GM21423 (cell line): ENCODE data around the gene MTRF1L.
"Not testable (repeated sequence)": the region's sequence is repeated elsewhere in the genome, so short reads cannot be mapped to it uniquely, and the experiment has no call there.

Experiments used
- ATAC-seq: cut with Tn5 transposase; IDR thresholded peaks from one replicate; pipeline ENCODE4 v1.9.1; 2021; ENCODE audit warnings: mild to moderate bottlenecking, moderate library complexity; ENCODE audit not compliant: unreplicated experiment

MTRF1L gene

DNA sequence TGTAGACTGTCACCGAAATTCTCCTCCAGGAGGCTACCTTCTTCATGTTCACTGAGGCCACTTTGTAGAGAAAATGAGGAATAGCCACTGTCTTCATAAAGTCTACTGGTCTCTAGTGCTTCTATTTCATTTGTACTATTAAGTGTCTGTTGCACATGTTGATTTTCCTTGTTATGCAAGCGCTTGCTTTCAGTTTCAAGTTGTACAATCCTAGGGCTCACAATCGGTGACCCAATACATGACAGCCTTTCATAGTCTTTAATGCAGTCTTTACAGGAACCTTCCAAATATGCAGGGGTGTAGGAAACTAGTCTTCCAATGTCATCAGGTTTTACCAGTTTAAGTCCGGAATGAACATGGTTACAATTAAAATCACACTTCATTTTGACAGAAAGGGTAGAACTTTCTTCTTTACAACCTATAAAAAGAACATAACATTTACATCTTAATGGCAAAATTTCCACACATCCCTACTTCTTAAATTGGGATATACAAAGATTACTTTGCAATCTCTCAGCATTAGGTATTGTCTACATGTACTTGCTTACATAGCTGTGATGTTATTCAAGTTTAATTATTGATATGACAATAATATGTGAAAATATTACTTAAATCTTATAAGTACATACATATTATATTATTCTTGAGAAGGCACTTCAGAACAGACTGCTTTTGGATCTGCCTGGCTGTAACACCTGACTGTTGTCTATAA is 27.1 kb downstream of the MTRF1L start:
- ATAC-seq = peak; percentile 59

DNA sequence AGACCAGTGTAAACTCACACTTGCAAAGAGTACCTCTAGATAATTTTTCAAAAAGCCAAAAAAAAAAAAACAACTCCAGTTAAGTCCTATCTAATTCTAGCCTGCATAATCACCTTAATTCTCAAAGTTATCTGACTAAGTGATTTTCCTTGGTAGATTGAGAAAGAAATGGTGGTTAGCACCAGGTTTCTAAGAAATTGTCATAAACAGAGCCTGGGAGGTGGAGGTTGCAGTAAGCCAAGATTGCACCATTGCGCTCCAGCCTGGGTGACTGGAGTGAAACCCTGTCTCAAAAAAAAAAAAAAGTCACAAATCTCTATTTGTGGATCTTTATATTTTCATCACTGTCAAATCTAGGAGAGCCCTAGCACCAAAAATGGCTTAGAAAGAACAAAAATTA is 28.6 kb downstream of the MTRF1L start:
- no peak for ATAC-seq

DNA sequence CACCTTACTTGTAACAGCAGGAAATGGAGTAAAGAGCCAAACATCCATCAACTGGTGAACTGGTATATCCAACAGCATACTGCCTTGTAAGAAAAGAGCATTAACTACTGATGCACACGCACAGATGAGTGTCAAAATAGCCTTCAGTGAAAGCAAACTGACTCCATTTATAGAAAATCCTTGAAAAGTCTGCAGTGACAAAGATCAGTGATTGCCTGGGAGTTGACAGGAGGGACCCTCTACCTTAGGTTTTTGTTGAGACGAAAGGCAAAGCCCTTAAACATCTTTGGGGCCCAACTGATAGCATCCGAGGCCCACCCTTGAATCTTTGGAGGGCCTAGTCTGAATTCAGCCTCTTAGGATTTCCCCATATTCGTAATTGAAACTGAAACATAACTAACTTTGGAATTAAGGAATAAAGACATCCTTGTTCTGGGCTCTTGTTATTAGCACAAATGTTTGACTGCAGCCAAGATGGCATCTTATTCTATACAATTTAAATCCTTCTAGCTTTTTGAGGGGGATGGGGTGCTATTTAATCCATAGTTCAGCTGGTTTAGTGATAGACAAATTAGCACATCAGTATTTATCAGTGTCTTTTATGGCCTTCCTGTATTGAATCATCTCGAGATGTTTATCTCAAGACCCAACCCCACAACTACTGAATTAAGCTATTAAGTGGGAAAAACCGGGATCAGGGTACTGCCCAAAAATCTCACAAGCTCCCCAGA is 32.7 kb downstream of the MTRF1L start:
- no peak for ATAC-seq

DNA sequence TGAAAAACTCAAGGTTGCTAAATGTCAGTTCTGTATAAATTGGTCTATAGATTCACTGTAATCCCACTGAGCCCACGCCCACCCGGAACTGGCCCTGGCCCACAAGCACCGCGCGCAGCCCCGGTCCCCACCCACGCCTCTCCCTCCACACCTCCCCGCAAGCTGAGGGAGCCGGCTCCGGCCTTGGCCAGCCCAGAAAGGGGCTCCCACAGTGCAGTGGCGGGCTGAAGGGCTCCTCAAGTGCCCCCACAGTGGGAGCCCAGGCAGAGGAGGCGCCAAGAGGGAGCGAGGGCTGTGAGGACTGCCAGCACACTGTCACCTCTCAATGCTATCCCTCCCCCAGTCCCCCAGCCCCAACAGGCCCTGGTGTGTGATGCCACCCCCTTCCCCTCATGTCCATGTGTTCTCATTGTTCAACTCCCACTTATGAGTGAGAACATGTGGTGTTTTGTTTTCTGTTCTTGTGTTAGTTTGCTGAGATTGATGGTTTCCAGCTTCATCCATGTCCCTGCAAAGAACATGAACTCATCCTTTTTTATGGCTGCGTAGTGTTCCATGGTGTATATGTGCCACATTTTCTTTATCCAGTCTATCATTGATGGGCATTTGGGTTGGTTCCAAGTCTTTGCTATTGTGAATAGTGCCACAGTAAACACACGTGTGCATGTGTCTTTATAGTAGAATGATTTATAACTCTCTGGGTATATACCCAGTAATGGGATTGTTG is 36.2 kb downstream of the MTRF1L start:
- ATAC-seq = not testable (repeated sequence)

DNA sequence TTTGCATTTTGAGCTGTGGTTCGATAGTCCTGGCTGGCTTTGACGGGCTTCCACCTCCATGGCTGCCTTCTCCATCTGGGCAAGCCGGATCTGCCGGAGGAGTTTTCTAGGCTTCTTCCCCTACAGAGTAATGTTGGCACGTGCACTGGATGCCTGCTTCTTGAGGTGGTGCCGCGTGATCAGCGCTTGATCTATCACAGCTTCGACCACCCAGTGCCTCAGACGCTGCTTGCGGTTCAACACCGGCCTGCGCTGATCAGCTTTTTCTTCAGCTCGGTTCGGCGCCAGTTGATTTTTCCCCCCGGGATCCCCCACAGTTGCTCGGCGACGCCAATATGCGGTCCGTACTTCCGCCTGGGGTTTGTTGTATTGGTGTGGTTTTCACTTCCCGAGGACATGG is 43.2 kb downstream of the MTRF1L start:
- ATAC-seq = no peak

DNA sequence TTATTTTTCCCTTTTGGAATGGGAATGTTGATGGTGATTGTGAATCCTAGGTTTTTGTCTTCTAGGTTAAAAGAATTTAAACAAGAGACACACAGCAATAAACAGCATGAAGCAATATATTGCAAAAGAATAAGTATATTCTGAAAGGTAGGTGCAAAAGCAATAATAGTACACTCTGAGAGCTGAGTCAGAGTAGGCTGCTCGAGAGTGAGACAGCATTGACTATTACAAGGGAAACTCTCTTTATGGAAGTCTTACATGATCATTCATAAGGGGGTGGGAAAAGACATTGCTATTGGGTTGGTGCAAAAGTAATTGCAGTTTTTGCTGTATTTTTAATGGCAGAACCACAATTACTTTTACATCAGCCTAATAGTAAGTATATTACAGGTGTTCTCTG is 44.7 kb downstream of the MTRF1L start:
- ATAC-seq = no peak

DNA sequence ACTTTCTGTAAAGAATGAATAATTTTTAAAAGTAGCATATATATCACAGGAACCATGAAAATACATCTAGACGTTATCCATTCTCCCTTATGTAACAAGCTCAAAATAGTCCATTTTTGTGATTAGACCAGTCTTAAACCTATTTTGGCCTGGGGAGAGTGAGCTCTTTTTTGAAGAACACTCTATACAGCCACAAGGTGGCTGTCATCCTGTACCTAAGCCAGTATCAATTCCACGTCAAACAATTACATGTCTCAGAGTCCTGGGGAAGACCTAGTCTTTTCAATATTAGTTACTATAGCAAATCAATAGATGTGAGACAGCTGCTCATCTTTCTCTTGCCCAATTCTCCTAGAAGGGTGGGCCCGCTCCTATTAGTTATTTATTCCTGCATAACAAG is 48.1 kb downstream of the MTRF1L start:
- ATAC-seq = no peak

DNA sequence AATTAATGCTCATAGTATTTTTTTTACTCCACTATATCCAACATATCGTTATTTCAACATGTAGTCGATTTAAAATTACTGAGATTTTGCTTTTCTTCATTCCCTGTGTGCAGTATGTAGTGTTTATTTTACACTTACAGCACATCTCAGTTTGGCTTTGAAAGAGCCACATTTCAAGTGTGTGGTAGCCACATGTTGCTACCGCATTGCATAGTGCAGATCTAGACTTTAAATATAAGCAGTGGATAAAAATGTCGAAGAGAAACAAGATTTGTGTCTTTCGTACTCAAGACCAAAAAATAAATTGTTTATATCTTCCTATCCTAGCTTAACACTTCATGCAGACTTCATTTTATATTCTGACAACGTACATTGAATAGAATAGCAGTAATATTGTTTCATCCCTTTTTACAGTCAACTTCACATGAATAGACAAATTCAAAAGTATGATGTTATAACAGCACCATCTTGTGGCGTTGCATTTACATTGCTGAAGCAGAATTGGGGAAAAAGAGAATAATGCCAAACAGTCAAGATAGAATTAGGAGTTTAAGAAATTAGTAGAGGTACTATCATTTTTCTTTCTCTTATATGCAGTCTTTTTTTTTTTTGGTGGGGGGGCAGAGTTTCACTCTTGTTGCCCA is 49.5 kb downstream of the MTRF1L start:
- ATAC-seq = no peak

DNA sequence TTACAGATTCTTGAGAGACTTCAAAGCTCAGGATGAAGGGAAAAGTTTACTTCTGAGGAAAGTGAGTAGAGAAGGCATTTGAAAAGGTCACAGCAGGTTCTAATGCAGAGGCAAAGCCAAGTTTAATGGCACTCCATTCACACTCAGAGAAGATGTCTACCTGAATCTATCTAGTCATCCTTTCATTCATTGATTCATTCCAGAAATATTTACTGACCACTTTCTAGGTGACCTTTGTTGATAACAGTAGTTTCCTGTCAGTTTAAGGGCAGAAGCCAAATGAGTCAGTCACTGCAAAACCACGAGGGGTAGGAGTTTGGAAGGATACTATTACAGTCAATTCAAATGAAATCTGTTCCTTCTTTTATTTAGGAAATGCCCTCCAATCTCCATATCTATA is 50.5 kb downstream of the MTRF1L start:
- no peak for ATAC-seq

DNA sequence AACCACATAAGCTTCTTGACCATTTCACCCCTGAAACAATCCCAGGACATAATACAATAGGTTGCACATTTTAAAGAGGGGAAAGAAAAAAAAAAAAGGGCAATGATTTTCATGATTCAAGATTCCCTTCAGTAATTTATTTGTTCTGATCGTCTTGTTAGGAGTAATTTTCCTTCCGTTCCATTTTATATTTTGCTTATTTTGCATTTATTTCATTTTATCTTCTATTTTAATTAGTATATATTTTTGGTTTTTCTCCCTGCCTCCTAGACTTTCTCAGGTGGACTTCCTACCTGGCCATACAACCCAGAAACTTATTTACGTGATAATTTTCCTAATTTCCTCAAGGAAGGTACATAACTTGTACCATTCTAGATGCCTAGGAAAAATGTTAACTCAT is 52.3 kb downstream of the MTRF1L start:
- no peak for ATAC-seq

DNA sequence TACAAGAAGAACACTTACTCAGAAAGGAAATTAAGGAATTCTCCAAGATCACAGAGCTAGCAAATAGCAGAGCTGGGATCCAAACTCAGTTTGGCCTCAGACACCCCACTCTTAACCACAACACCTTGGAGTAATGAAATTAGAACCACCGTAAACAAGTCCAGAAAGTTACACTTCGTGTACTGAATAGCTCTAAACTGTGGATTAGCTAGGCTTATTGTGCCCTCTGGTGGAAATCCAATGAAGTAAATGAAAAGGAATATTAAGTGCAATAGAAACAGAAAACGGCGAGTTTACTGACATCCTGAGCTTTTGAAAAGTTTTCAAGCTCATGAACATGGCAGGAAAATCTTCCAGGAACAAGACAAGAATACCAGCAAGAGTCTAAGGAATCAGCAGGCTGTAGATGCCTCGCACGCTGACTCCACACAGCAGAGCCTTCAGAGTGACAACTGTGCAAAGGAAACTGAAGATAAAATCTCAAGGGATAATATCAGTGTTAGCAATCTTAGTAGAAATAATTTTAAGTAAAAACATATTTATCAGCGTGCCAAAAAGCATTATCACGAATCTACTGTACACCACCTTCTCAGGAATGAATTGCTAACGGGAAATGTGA is 54.2 kb downstream of the MTRF1L start:
- peak; percentile 56 for ATAC-seq

DNA sequence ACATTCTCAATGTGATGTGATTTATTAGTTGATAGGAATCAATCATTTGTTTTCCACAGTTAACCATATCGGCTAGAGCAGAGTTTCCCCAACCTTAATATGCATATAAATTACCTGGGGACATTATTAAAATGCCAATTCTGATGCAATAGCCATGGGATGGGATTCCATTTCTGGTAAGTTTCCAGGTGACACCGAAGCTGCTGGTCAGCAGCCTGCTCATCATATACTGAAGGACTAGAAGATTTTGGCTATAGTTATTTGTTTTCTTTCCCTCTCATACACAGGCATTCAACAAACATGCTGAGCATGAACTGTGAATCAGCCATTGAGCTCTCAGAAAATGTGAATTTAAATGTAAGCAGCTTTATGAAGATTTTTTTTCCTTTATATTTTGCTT is 55.5 kb downstream of the MTRF1L start:
- ATAC-seq = no peak

DNA sequence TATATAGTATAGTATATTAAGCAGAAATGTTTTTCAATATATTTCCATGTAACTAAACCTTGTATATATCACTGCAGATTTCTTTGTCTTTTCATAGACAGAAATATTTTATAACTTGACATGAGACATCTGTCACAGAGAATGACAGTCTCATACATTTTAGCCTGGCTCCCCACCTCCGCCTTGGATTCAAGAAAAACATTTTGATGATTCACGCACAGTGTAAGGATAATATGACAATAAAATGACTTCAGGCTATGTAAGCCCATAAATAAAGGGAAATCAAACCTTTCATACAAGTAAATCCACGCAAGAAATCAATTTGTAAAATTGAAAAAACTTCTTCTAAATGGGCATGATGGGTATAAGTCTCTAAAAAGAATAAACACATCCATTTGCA is 56.0 kb downstream of the MTRF1L start:
- no peak for ATAC-seq

DNA sequence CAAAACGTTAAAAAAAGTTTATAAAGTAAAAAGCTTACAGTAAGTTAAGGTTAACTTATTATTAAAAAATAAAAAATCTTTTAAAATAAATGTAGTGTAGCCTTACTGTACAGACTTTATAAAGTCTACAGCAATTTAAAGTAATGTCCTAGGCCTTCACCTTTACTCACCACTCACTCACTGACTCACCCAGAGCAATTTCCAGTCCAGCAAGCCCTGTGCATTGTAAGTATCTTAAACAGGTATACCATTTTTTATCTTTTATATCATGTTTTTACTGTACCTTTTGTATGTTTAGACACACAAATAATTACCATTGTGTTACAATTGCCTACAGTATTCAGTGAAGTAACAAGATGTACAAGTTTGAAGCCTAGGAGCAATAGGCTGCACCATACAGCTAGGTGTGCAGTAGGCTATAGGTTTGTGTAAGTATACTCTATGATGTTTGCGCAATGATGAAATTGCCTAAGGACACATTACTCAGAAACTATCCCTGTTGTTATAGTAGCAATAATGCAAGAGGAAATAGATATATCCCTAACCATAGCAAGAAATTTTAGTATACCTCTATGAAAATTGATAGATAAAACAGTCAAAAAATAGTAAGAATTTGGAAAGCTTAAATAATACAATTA is 59.1 kb downstream of the MTRF1L start:
- no peak for ATAC-seq

DNA sequence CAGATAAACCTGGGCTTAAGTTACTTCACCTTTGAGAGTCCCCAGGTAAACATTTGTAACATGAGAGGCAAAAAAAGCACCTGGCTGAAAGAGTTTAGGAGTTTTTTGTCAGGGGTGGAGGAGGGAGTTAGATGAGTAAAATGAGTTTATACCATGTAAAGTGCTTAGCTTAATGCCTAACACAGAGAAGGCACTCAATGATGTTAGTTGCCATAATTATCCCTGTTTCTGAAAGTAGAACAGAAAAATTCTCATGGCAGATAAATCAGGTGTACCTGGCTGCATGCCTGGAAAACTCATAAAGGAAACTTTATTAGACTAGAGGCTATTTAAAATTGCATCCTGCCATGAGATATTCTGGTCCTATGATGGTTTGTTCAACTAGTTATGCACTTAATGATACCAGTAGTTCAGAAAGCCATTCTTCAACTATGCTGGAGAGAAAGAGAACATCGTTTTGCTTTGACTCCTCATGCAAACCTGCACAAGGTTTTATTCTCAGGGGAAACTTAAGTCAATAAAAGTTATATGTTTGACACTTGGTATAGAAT is 60.1 kb downstream of the MTRF1L start:
- ATAC-seq = no peak

DNA sequence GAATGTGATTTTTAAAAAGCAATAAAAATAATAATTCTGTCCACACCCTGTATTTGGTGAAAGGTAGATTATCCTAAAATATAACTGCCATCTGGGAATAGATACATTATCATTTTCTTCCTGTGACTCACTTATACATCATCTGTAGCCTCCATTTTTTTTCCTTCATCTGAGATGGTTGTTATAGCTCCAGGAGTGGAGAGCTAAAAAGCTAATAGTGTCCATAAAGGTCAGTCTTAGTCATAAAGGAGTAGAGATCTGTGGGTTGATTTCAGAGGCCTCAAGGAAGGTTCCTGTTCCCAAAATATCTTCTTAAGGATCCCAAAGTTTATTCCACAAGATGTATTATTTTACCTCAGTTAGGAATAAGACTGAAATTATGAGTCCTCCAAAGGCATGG is 60.8 kb downstream of the MTRF1L start:
- ATAC-seq = no peak
